CD14-positive monocyte (primary cell): Measurements from ENCODE around the gene OPRM1. TPM values are rescaled to one million over a fixed set of nuclear protein-coding genes. Genes with fewer than 3 reads are reported as not detected.
A peak's percentile ranks its signal among the peaks of the same experiment; 100 is the strongest.

Source experiments
- DNase-seq, 3 donors: peaks; one replicate each; pipeline ENCODE4 v3.0.0-alpha.2; 2011 to 2022
- H2AFZ ChIP-seq: 2 replicates; pipeline ENCODE4 v1.6.0; 2012; ENCODE audit warnings: mild to moderate bottlenecking, low read depth, low read length, inconsistent platforms; ENCODE audit not compliant: insufficient read depth, poor library complexity, severe bottlenecking
- H3K27ac ChIP-seq, 2 donors: 1 replicate in 1 of 2; 2 replicates in 1 of 2; pipeline ENCODE4 v1.5.1; 2012 to 2013; ENCODE audit warnings: low read length in 2 of 2, control low read depth in 1 of 2, inconsistent platforms in 1 of 2, low read depth in 1 of 2, mild to moderate bottlenecking in 1 of 2
- H3K27me3 ChIP-seq, 2 donors: one replicate each; pipeline versions ENCODE4 v1.6.0 to v1.6.1; 2011 to 2013; ENCODE audit warnings: low read length in 2 of 2; ENCODE audit not compliant: control insufficient read depth in 2 of 2, insufficient read depth in 2 of 2
- H3K36me3 ChIP-seq, 2 donors: replicated peaks in 1 of 2; 1 replicate in 1 of 2; 2 replicates in 1 of 2; pipeline versions ENCODE4 v1.5.1 to v1.6.1; 2012 to 2013; ENCODE audit warnings: low read length in 2 of 2, control low read depth in 1 of 2, inconsistent platforms in 1 of 2, mild to moderate bottlenecking in 1 of 2; ENCODE audit not compliant: insufficient read depth in 2 of 2, control insufficient read depth in 1 of 2
- H3K4me1 ChIP-seq, 2 donors: 1 replicate in 1 of 2; 2 replicates in 1 of 2; pipeline versions ENCODE4 v1.5.1 to v1.6.1; 2012 to 2013; ENCODE audit warnings: low read length in 2 of 2, control low read depth in 1 of 2, inconsistent platforms in 1 of 2, mild to moderate bottlenecking in 1 of 2, moderate library complexity in 1 of 2; ENCODE audit not compliant: insufficient read depth in 2 of 2, control insufficient read depth in 1 of 2
- H3K4me2 ChIP-seq: replicated peaks from 2 replicates; pipeline ENCODE3; 2012; ENCODE audit warnings: low read length, moderate library complexity, mild to moderate bottlenecking; ENCODE audit not compliant: poor library complexity, severe bottlenecking; ENCODE audit errors: extremely low read depth
- H3K4me3 ChIP-seq, 3 experiments: fragments of 200-600 bp in 1 of 3; sonication (generic) in 1 of 3; replicated peaks in 1 of 3; 1 replicate in 2 of 3; 2 replicates in 1 of 3; pipeline ENCODE4 v1.5.1; 2011 to 2013; ENCODE audit warnings: low read length in 3 of 3, mild to moderate bottlenecking in 3 of 3, control low read depth in 2 of 3, low read depth in 2 of 3, inconsistent platforms in 1 of 3, moderate library complexity in 1 of 3
- H3K79me2 ChIP-seq: 2 replicates; pipeline ENCODE4 v1.6.0; 2012; ENCODE audit warnings: mild to moderate bottlenecking, control low read depth, inconsistent platforms, low read length, moderate library complexity; ENCODE audit not compliant: insufficient read depth
- H3K9ac ChIP-seq: 2 replicates; pipeline ENCODE4 v1.6.0; 2017; ENCODE audit warnings: low read length, mild to moderate bottlenecking; ENCODE audit not compliant: insufficient read depth, poor library complexity, severe bottlenecking
- H3K9me3 ChIP-seq, 2 donors: replicated peaks in 1 of 2; 1 replicate in 1 of 2; 2 replicates in 1 of 2; pipeline versions ENCODE4 v1.5.1 to v1.6.1; 2012 to 2013; ENCODE audit warnings: low read length in 2 of 2, control low read depth in 1 of 2; ENCODE audit not compliant: control insufficient read depth in 1 of 2, insufficient read depth in 1 of 2
- H4K20me1 ChIP-seq: 2 replicates; pipeline ENCODE4 v1.6.0; 2012; ENCODE audit warnings: mild to moderate bottlenecking, low read length, control low read depth, moderate library complexity; ENCODE audit not compliant: insufficient read depth
- H3K27ac Mint-ChIP-seq, 7 donors: one replicate each; pipeline ENCODE4 v1.8.0; 2020; ENCODE audit warnings: mild to moderate bottlenecking in 7 of 7, mixed read lengths in 7 of 7, moderate library complexity in 6 of 7, inconsistent platforms in 2 of 7
- H3K27me3 Mint-ChIP-seq, 3 donors: one replicate each; pipeline ENCODE4 v1.8.0; 2021 to 2022; ENCODE audit warnings: low read depth in 3 of 3, mild to moderate bottlenecking in 3 of 3, mixed read lengths in 3 of 3, moderate library complexity in 3 of 3, inconsistent platforms in 1 of 3
- H3K36me3 Mint-ChIP-seq, 2 donors: one replicate each; pipeline ENCODE4 v1.8.0; 2020; ENCODE audit warnings: mixed read lengths in 2 of 2, inconsistent platforms in 1 of 2, mild to moderate bottlenecking in 1 of 2
- H3K4me1 Mint-ChIP-seq: one replicate; pipeline ENCODE4 v1.8.0; 2020; ENCODE audit warnings: mild to moderate bottlenecking, mixed read lengths
- H3K4me3 Mint-ChIP-seq, 2 donors: one replicate each; pipeline ENCODE4 v1.8.0; 2020; ENCODE audit warnings: mild to moderate bottlenecking in 2 of 2, mixed read lengths in 2 of 2, moderate library complexity in 1 of 2
- H3K9me3 Mint-ChIP-seq, 7 donors: one replicate each; pipeline ENCODE4 v1.8.0; 2020 to 2022; ENCODE audit warnings: mixed read lengths in 7 of 7, mild to moderate bottlenecking in 6 of 7, moderate library complexity in 6 of 7, inconsistent platforms in 2 of 7
- CTCF ChIP-seq: fragments of 200-600 bp; IDR thresholded peaks from one replicate; pipeline ENCODE4 v1.8.0; 2022; ENCODE audit warnings: antibody characterized with exemption, mild to moderate bottlenecking
- WGBS: methylation state at CpG from one replicate; pipeline ENCODE4 v1.1.5; 2013; ENCODE audit warnings: missing lambda C conversion rate; ENCODE audit not compliant: insufficient coverage; 5-methylcytosine and 5-hydroxymethylcytosine counted together
- intact Hi-C, 2 donors: fragments of 100-400 bp; cut with micrococcal nuclease; formaldehyde crosslinking; loops; one replicate each; pipeline versions ENCODE4 v1.15.0 to v1.15.1; 2023
- polyA plus RNA-seq, 3 donors: library from polyadenylated mRNA; depleted of rRNA in 1 of 3; unstranded in 2 of 3; stranded (reverse) in 1 of 3; fragments of 300-500 nt in 2 of 3; fragments of >200 nt in 1 of 3; fragmentation: Illumina TruSeq in 2 of 3; gene quantifications; 1 replicate in 2 of 3; 2 replicates in 1 of 3; pipeline ENCODE4 v1.2.3, GENCODE V29; 2012 to 2021

The OPRM1 gene
- polyA plus RNA-seq, 3 donors, result not detected

DNA sequence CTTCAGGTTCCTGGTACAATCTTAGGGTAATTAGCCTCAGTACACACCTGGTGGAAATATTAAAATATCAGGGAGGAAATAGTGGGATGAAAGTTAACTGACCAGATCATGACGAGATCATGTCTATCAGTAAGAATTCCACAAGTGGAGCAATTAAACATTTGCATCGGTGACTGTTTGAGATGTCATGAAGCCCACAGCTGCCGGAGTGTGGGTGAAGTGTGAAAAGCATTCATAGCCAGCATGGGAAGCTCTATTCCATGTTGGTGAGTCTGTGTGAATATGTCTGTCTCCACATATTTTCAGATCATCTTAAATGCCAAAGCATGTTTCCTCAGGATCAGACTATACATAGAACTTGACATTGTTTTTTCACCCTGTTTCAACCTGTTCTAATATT is 174.7 kb downstream of the OPRM1 start:
- Mint-ChIP-seq H3K9me3 (no peaks in the 10 kb centered on the region), H3K4me3 (no peak overlapping the region), H3K4me1 (peaks cover 4% of the 10 kb centered on the region), H3K27ac (peak overlapping the region in 2 of 7 donors; percentile 5 to 38), H3K27me3 (no peaks in the 10 kb centered on the region), H3K36me3 (peaks cover 70 to 90% of the 10 kb centered on the region in 2 donors)
- H2AFZ ChIP-seq, result no peak overlapping the region
- no peak overlapping the region for H3K9ac ChIP-seq
- DNase-seq, result no peak
- no peak overlapping the region for H3K27ac ChIP-seq
- peaks cover 73 to 91% of the 10 kb centered on the region in 2 donors for H3K36me3 ChIP-seq
- WGBS, result 100% methylated on average over 2 of the region's 3 CpGs
- no peaks in the 10 kb centered on the region for H3K79me2 ChIP-seq
- H3K9me3 ChIP-seq, result no peaks in the 10 kb centered on the region
- intact Hi-C loops, result no loop called here
- no peak for TF ChIP-seq CTCF
- no peak overlapping the region for H3K4me3 ChIP-seq
- H4K20me1 ChIP-seq, result peaks cover 8% of the 10 kb centered on the region
- no peak overlapping the region for H3K4me2 ChIP-seq
- H3K4me1 ChIP-seq, result no peaks in the 10 kb centered on the region
- H3K27me3 ChIP-seq, result no peaks in the 10 kb centered on the region

DNA sequence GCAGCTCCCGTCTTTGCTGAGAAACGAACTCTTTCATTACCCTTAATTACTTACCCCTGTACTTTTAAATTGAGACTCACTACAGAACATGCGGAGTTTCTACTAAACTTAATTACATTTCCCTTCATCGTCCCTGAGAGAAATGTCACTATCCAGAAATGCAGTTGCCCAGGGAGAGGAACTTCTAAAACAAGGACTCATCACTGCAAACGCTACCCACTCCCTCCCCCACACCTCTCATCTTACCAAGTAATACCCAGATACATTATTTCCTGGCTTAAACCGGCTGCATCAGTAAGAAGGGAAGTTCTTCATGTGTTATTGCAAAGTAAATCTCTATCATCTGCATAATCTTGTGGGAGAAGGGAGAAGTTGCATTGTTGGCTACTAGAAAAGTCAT is 179.3 kb downstream of the OPRM1 start:
- H3K4me2 ChIP-seq, result no peak overlapping the region
- H2AFZ ChIP-seq, result no peak overlapping the region
- WGBS, result no CpG with 5 or more reads among the region's 6 CpGs
- peaks cover 72 to 90% of the 10 kb centered on the region in 2 donors for H3K36me3 ChIP-seq
- no peaks in the 10 kb centered on the region for H3K9me3 ChIP-seq
- no peak overlapping the region for H3K4me3 ChIP-seq
- H3K27me3 ChIP-seq, result no peaks in the 10 kb centered on the region
- peak in 1 of 3 donors; percentile 1 for DNase-seq
- Mint-ChIP-seq H3K36me3 (peaks cover 75 to 95% of the 10 kb centered on the region in 2 donors), H3K27ac (peak overlapping the region in 6 of 7 donors; percentile 9 to 82 (median 31)), H3K4me3 (no peak overlapping the region), H3K9me3 (no peaks in the 10 kb centered on the region), H3K4me1 (peaks cover 9% of the 10 kb centered on the region), H3K27me3 (no peaks in the 10 kb centered on the region)
- peak overlapping the region in 1 of 2 donors; percentile 60 for H3K27ac ChIP-seq
- peaks cover 22% of the 10 kb centered on the region for H4K20me1 ChIP-seq
- TF ChIP-seq CTCF, result no peak
- no peak overlapping the region for H3K9ac ChIP-seq
- intact Hi-C loops, result no loop called here
- peaks cover 3% of the 10 kb centered on the region for H3K79me2 ChIP-seq
- no peaks in the 10 kb centered on the region for H3K4me1 ChIP-seq
